Central memory CD8-positive, alpha-beta T cell (primary cell): ENCODE measurements around the gene MCF2L.

Source experiments
- ATAC-seq: fragments of 150-1000 bp; cut with Tn5 transposase; replicated peaks from 2 replicates; pipeline ENCODE4 v1.10.0; 2022; ENCODE audit warnings: mild to moderate bottlenecking, moderate FRiP score, moderate number of reproducible peaks; ENCODE audit not compliant: poor library complexity, severe bottlenecking; ENCODE audit errors: extremely low read depth
- DNase-seq, 2 donors: peaks; one replicate each; pipeline ENCODE4 v3.0.0; 2021; ENCODE audit warnings: low spot score in 2 of 2
- H3K27ac Mint-ChIP-seq: one replicate; pipeline ENCODE4 v1.8.0; 2022; ENCODE audit warnings: low read depth, mild to moderate bottlenecking, moderate library complexity, mixed read lengths
- H3K27me3 Mint-ChIP-seq: one replicate; pipeline ENCODE4 v1.8.0; 2022; ENCODE audit warnings: mixed read lengths
- H3K36me3 Mint-ChIP-seq: one replicate; pipeline ENCODE4 v1.8.0; 2022; ENCODE audit warnings: mild to moderate bottlenecking, moderate library complexity, mixed read lengths; ENCODE audit not compliant: insufficient read depth
- H3K4me1 Mint-ChIP-seq: one replicate; pipeline ENCODE4 v1.8.0; 2022; ENCODE audit warnings: mixed read lengths
- H3K4me3 Mint-ChIP-seq: one replicate; pipeline ENCODE4 v1.8.0; 2022; ENCODE audit warnings: mild to moderate bottlenecking, moderate library complexity, mixed read lengths
- H3K9me3 Mint-ChIP-seq: one replicate; pipeline ENCODE4 v1.8.0; 2022; ENCODE audit warnings: mixed read lengths

MCF2L gene

DNA sequence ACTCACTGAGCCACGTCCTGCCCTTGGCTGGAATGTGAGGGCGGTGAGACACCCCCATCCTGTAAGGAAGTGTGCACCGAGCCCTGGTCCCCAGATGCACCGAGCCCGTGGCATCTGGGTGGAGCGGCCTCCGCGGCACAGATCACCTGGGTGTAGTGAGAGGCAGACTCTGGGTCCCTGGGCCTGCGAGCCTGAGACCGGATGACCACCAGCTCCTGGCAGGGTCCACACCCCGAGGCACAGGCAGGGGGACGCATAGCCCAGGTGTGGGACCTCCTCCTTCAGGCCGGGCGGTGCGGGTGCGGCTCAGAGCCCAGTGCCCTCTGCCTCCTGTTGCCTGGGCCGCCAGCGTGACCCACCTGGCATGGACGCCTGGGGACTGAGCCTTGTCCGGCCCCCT, 12.4 kb downstream of the MCF2L start:
- Mint-ChIP-seq H3K4me3 (no peak overlapping the region), H3K36me3 (no peaks in the 10 kb centered on the region), H3K27ac (no peak overlapping the region), H3K9me3 (no peaks in the 10 kb centered on the region), H3K4me1 (no peaks in the 10 kb centered on the region), H3K27me3 (no peaks in the 10 kb centered on the region)
- DNase-seq = no peak
- ATAC-seq = no peak

DNA sequence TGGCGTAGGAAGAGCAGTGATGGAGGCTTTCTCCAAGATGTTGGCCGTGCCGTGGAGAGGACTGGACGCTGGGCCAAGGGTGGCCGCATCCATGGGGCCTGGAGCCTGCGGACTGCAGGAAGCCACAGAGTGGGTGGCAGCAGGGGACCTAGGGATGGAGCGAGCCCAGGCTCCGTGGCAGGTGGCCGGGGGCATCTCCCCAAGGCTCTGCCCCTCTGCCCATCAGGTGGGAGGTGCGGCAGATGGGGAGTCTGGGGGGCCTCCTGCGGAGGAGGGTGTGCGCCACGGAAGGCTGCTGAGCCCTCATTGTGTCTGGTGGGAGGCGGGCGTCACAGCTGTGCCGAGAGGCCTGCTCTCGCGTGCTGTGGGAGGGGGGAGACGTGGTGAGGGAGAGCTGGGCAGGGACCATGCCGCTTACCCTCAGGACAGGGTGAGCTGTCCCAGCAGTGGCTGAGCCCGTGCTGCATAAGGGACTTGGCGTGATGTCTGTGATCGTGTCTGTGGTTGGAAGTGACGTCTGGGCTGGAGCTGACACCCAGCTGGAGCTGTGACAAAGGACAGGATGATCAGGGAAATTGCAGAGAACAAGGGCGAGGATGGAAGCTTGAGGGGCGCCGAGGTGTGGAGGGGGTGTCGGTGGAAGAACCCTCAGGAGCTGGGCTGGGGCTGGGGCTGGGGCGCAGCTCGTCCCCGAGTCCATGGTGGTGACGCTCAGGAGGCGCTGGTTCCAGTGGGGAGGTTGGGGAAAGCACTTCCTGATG, 13.4 kb downstream of the MCF2L start:
- no peaks in the 10 kb centered on the region for H3K27me3 Mint-ChIP-seq
- no peak for DNase-seq
- no peak overlapping the region for H3K4me3 Mint-ChIP-seq
- H3K9me3 Mint-ChIP-seq = no peaks in the 10 kb centered on the region
- H3K36me3 Mint-ChIP-seq = no peaks in the 10 kb centered on the region
- no peaks in the 10 kb centered on the region for H3K4me1 Mint-ChIP-seq
- ATAC-seq = no peak
- H3K27ac Mint-ChIP-seq = no peak overlapping the region

DNA sequence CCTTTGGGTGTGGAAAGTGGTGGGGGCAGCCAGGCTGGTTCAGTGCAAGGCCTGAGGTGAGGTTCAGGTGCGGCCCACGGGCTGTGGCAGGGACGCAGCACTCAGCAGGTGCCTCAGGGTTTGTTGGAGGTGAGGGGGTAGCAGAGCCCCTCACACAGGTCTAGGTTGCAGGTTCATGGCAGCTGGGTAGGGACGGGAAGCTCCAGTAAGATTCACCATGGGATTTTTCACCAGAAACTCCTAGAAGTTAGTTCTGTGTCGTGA, 14.0 kb downstream of the MCF2L start:
- H3K27me3 Mint-ChIP-seq = no peaks in the 10 kb centered on the region
- H3K9me3 Mint-ChIP-seq = no peaks in the 10 kb centered on the region
- DNase-seq (no peak), ATAC-seq (no peak)
- H3K4me1 Mint-ChIP-seq = no peaks in the 10 kb centered on the region
- no peak overlapping the region for H3K27ac Mint-ChIP-seq
- H3K4me3 Mint-ChIP-seq = no peak overlapping the region
- H3K36me3 Mint-ChIP-seq = no peaks in the 10 kb centered on the region

DNA sequence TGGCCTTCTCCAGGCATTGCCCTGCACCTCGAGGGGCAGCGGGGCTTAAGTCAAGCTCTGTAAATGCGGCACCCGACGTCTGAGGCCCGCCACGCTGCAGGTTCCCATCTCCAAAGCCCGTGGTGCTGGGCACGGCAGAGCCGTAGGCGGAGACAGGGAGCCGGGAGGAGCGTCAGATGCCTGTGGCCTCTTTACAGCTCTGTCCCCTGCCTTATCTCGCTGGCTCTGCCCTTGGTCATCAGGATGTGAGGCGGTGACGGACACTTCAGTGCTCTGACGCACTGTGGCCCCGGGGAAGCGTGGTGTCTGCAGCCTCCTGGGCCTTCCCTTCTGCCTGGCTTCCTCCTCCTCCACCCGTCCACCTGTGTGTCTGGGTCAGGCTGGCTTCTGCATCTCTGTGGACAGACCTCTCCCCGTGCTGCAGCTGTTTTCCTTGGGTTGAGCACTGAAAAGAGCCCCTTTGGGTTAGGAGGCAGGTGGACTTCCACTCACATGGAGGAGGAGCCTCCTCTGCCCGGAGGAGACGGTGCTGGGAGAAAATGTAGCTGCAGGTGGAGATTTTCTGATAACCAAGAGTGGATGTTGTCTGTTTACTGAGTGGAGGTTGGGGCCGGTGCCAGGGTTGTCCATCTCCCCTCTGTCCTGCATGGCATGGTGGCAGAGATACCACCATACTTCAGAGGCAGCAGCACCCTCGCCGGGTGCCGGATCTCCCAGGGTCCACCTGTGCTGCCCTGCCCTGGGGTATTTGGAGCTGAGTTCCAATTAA, 14.6 kb downstream of the MCF2L start:
- DNase-seq (no peak), ATAC-seq (no peak)
- Mint-ChIP-seq H3K27ac (no peak overlapping the region), H3K36me3 (no peaks in the 10 kb centered on the region), H3K9me3 (no peaks in the 10 kb centered on the region), H3K27me3 (no peaks in the 10 kb centered on the region), H3K4me1 (no peaks in the 10 kb centered on the region), H3K4me3 (no peak overlapping the region)

DNA sequence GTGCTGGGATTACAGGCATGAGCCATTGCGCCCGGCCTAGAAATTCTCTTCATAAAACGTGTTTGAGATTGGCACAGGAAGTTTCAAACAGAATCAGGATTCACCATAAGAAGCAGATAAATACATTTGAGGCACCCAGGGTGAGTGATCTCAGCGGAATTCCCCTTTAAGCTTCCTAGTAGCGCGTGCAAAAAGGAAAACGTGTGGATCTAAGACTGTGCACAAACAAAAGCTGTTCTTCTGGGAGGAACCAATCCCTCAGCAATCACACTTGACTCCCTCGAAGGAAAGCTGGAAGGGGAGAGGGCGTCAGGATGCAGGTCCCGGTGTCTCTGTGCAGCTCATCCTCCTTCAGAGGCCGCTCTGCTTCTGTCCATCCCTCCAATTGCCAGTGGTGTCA, 15.5 kb downstream of the MCF2L start:
- H3K27ac Mint-ChIP-seq = no peak overlapping the region
- H3K27me3 Mint-ChIP-seq = no peaks in the 10 kb centered on the region
- H3K36me3 Mint-ChIP-seq = no peaks in the 10 kb centered on the region
- no peaks in the 10 kb centered on the region for H3K9me3 Mint-ChIP-seq
- ATAC-seq (no peak), DNase-seq (no peak)
- H3K4me1 Mint-ChIP-seq = no peaks in the 10 kb centered on the region
- H3K4me3 Mint-ChIP-seq = no peak overlapping the region

DNA sequence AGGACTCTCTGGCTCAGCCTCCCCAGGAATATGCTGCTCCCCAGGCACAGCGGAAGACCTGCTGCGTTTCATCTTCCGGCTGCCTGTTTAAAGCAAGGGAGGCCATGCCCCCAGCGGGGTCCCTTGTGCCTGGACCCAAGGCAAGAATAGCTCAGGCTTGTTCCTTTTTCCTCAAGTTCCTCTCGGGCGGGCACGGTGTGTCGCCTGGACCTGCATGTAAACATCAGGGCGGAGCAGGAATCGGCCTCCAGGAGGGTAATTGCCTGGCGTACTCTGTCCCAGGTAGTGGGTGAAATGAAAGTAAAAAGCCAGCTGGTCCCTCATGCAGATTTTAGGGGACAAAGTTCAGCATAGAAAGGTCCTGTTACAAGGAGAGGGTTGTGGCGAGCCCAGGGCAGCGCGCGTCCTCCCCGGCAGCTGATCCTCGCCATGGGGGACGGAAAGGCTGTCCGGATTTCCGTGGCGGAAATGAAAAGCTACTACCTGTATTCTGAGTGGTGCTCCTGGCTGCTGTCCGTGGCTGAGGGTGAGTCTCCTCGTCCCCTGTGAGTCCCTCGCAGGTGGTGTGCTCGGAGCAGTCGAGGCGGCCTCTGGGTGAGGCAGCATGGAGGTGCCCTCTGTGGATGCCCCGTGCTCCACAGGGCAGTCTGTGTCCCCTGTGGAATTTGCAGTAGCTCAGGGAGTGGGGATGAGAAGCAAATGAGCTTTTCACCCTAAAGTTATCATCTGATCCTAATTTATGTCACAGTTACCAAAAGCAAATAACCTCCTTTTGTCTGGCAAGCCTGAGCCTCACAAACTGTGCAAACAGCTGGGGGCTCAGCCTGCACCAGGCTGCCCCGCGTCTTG, 16.2 kb downstream of the MCF2L start:
- DNase-seq (no peak), ATAC-seq (no peak)
- Mint-ChIP-seq H3K27ac (no peak overlapping the region), H3K4me3 (no peak overlapping the region), H3K9me3 (no peaks in the 10 kb centered on the region), H3K36me3 (no peaks in the 10 kb centered on the region), H3K4me1 (no peaks in the 10 kb centered on the region), H3K27me3 (no peaks in the 10 kb centered on the region)

DNA sequence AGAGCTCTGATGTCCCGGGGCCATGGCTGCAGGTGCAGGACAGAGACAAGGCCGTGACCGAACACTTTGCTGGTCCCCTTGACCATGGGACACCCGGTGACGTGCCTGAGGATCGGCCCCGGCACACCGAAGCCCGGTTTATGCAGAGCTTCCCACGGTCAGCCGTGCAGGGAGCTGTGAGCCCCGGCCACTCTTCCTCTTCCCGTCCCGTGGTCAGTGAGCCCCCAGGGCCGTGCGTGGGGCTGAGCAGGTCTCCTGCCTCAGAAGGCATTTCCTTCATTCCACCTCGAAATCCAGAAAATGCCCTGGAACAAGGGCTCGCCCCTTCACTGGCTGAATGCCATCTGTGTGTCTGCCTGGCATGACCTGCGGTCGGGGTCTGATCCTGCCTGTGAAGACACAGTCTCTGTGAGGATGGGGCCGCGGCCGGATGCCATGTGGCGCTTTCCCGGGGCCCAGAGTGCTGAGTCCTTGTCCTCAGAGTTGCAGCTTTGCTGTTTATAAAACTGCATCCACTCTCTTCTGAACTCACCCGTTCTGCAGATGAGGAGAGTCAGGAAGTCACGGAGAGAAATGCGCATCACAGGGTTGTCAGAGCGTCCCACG, 16.9 kb downstream of the MCF2L start:
- Mint-ChIP-seq H3K27ac (no peak overlapping the region), H3K27me3 (no peaks in the 10 kb centered on the region), H3K36me3 (no peaks in the 10 kb centered on the region), H3K4me3 (no peak overlapping the region), H3K4me1 (no peaks in the 10 kb centered on the region), H3K9me3 (no peaks in the 10 kb centered on the region)
- no peak for DNase-seq
- no peak for ATAC-seq

DNA sequence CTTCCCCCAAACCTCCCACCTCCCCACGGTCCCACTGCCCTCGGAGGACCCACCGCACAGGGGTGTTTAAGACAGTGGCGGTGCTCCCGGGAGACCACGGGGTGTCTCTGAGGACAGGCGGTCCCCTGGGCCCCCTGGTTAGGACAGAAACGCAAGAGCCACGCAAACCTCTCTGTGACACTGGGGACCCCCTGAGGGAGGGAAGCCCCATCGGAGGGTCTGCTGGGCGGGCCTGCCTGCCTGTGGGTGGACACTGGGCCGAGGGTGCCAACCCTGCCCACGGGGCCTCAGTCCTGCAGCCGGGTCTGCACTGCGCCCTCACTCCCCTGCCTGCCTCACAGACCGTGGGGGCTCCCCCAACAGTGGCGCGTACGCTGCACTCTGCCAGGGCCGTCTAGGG, 17.5 kb downstream of the MCF2L start:
- no peaks in the 10 kb centered on the region for H3K9me3 Mint-ChIP-seq
- no peak overlapping the region for H3K27ac Mint-ChIP-seq
- H3K4me1 Mint-ChIP-seq = no peaks in the 10 kb centered on the region
- DNase-seq = no peak
- ATAC-seq = no peak
- no peaks in the 10 kb centered on the region for H3K36me3 Mint-ChIP-seq
- H3K27me3 Mint-ChIP-seq = no peaks in the 10 kb centered on the region
- no peak overlapping the region for H3K4me3 Mint-ChIP-seq

DNA sequence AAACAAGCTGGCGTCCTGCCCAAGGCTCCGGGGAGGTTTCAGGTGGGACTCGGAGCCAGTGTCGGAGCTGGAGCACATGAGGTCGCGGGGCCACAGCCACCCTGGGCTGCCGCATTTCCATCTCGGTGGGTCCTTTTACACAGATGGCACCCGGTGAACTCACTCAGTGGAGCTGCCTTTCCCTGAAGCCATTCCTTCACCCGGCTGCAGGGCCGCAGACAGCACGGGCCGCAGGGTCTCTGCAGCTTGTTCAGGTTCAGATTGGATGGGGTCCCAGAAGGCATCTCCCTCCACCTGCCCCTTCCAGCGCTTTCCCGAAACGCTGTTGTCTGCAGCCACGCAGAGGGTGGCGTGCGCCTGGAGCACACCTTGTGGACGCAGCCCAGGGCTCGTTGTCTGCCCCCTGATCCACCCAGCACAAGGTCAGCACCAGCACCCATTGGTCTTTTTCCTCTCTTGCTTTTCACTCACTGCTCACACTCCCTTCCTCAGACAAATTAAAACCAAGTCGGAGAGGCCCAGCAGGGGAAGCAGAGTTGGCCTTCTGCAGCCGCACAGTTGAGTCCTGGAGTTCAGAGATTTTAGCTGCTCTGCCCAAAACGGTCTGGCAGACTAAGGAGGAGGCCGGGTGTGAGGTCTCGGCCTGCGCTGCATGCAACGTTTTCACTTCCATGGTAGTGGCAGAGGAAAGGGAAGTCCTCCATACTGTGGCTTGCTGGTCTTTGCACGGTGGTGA, 18.1 kb downstream of the MCF2L start:
- ATAC-seq (no peak), DNase-seq (no peak)
- H3K36me3 Mint-ChIP-seq = no peaks in the 10 kb centered on the region
- H3K4me1 Mint-ChIP-seq = no peaks in the 10 kb centered on the region
- H3K9me3 Mint-ChIP-seq = no peaks in the 10 kb centered on the region
- no peak overlapping the region for H3K4me3 Mint-ChIP-seq
- H3K27ac Mint-ChIP-seq = no peak overlapping the region
- H3K27me3 Mint-ChIP-seq = no peaks in the 10 kb centered on the region

DNA sequence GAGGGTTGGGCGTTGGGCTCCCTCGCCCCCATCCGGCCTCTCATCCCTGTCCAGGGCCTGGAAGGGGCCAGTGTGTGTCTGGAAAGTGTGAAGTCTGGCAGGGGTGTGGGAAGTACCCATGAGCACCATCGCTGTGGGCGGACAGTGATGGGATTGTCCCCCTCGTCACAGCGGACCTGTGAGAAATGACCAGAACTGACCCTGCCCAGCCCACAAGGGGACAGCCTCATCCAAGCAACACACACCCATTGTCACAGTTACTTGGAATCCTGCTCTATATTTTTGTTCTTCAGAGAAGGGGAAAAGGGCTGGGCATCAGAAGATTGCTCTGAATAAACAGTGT, 18.6 kb downstream of the MCF2L start:
- no peak for ATAC-seq
- H3K9me3 Mint-ChIP-seq = no peaks in the 10 kb centered on the region
- H3K4me3 Mint-ChIP-seq = no peak overlapping the region
- no peaks in the 10 kb centered on the region for H3K4me1 Mint-ChIP-seq
- no peak overlapping the region for H3K27ac Mint-ChIP-seq
- DNase-seq = no peak
- peaks cover 5% of the 10 kb centered on the region for H3K27me3 Mint-ChIP-seq
- no peaks in the 10 kb centered on the region for H3K36me3 Mint-ChIP-seq

DNA sequence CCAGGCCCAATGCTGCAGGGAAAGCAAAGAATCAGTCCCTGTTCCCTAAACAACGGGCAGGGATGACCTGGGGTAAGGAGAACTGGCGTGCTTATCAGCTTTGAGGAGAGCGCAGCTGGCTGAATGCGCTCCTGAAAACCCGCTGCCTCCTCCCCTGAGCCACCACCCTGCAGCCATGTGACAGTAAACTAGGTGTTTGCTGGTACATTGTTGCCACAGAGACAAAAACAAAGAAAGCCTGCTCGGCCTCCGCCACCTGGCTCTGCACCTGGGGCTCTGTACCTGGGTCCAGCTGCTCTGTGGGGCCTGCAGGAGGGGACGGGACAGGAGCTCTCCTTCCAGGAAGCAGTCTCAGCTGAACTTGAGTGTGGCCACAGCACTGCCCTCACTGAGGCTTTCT, 21.8 kb downstream of the MCF2L start:
- no peaks in the 10 kb centered on the region for H3K9me3 Mint-ChIP-seq
- H3K27ac Mint-ChIP-seq = no peak overlapping the region

DNA sequence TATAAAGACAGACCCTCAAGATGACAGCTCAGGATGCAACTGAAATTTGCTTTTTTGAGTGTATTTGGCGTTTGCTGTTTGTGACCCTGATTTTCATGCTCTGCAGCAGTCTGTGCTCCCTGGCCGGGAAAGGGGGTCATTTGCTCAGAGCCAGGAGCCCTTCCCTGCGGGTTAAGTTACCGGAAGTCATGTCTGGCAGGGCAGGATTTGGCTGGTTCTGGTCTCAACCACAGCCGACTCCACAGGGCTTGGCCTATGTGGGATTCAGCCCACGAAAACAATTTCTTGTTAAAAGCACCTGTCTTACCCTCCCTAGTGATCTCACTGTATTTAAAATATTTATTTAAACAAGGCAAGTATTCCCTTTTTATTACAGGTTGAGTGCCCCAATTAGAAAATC, 22.6 kb downstream of the MCF2L start:
- H3K27me3 Mint-ChIP-seq = peaks cover 10% of the 10 kb centered on the region
- DNase-seq = no peak
- no peaks in the 10 kb centered on the region for H3K9me3 Mint-ChIP-seq
- H3K27ac Mint-ChIP-seq = no peak overlapping the region
- no peaks in the 10 kb centered on the region for H3K36me3 Mint-ChIP-seq
- no peaks in the 10 kb centered on the region for H3K4me1 Mint-ChIP-seq
- H3K4me3 Mint-ChIP-seq = no peak overlapping the region
- ATAC-seq = no peak

More for the DNA sequence above, 21.8 kb downstream of the MCF2L start:
- no peaks in the 10 kb centered on the region for H3K4me1 Mint-ChIP-seq
- H3K4me3 Mint-ChIP-seq = no peak overlapping the region
- peaks cover 10% of the 10 kb centered on the region for H3K27me3 Mint-ChIP-seq
- no peak for ATAC-seq
- no peak for DNase-seq
- H3K36me3 Mint-ChIP-seq = no peaks in the 10 kb centered on the region
